Right lobe of liver (tissue), 6 donors: ENCODE results near the gene IDI1. TPM values are rescaled to one million over a fixed set of nuclear protein-coding genes. Genes with fewer than 3 reads are reported as not detected.
A peak's percentile ranks its signal among the peaks of the same experiment; 100 is the strongest.

Source experiments
- ATAC-seq, 4 donors: fragments of 200-7000 bp; cut with Tn5 transposase; one replicate each; pipeline ENCODE4 v1.9.1; 2020; ENCODE audit warnings: mild to moderate bottlenecking in 4 of 4, moderate library complexity in 4 of 4
- DNase-seq, 3 donors: peaks; one replicate each; pipeline ENCODE4 v3.0.0-alpha.2; 2020
- H3K27ac ChIP-seq, 3 donors: fragments of 200-600 bp; one replicate each; pipeline ENCODE4 v1.8.0; 2022
- H3K27me3 ChIP-seq, 2 donors: fragments of 200-600 bp; one replicate each; pipeline ENCODE4 v1.8.0; 2022
- H3K36me3 ChIP-seq, 4 donors: fragments of 200-600 bp; sonication (generic) in 1 of 4; one replicate each; pipeline versions ENCODE4 v1.5.1 to v1.8.0; 2017 to 2022; ENCODE audit warnings: control low read depth in 1 of 4
- H3K4me1 ChIP-seq, 4 donors: fragments of 200-600 bp; sonication (generic) in 1 of 4; one replicate each; pipeline versions ENCODE4 v1.5.1 to v1.8.0; 2017 to 2022; ENCODE audit warnings: control low read depth in 1 of 4
- H3K4me3 ChIP-seq, 3 donors: fragments of 200-600 bp; one replicate each; pipeline ENCODE4 v1.8.0; 2022
- H3K9me3 ChIP-seq, 4 donors: fragments of 200-600 bp; sonication (generic) in 1 of 4; one replicate each; pipeline versions ENCODE4 v1.5.1 to v1.8.0; 2017 to 2022; ENCODE audit warnings: control low read depth in 1 of 4
- POLR2A ChIP-seq: fragments of 450-650 bp; IDR thresholded peaks from one replicate; pipeline ENCODE4 v1.6.1; 2017; ENCODE audit warnings: antibody characterized with exemption, mild to moderate bottlenecking
- WGBS: methylation state at CpG from one replicate; pipeline ENCODE4 v1.1.6; 2018; ENCODE audit warnings: low coverage, low lambda C conversion rate; ENCODE audit not compliant: insufficient coverage; ENCODE audit errors: missing lambda C conversion rate; 5-methylcytosine and 5-hydroxymethylcytosine counted together
- intact Hi-C, 2 donors: fragments of 100-400 bp; cut with DNase I; formaldehyde crosslinking; loops; one replicate each; pipeline versions ENCODE4 v1.11.2 to v1.14.1; 2022
- total RNA-seq, 6 experiments: library from RNA; depleted of rRNA in 2 of 6; stranded (reverse); fragments of >200 nt in 2 of 6; fragmentation: NEBNext Ultra II Directional in 3 of 6; extraction: Animal tissue kit (Norgen Biotek cat#: 25700) in 3 of 6; gene quantifications; one replicate each; pipeline versions ENCODE4 v1.1.0 to v1.2.4, GENCODE V29; 2016 to 2023
- TF ChIP-seq, protein P1 (sequence below), 4 donors: fragments of 200-600 bp in 3 of 4; fragments of 450-650 bp in 1 of 4; IDR thresholded peaks; one replicate each; pipeline versions ENCODE4 v1.5.1 to v1.8.0; 2016 to 2022; ENCODE audit warnings: antibody characterized with exemption in 4 of 4, mild to moderate bottlenecking in 2 of 4
- donor health status: DM: no; HTN: yes; CAD: no.
- donor health status: DM: no; HTN: no; CAD: no.
- donor health status: DM: no; HTN: no; CAD: no.
- donor health status: DM: no; HTN: yes; CAD: no.
- donor health status: DM: no; HTN: yes; CAD: no.

The IDI1 gene
- total RNA-seq, 6 experiments from 2014 or later = 14.7 to 79.7 (median 28.4) TPM

DNA sequence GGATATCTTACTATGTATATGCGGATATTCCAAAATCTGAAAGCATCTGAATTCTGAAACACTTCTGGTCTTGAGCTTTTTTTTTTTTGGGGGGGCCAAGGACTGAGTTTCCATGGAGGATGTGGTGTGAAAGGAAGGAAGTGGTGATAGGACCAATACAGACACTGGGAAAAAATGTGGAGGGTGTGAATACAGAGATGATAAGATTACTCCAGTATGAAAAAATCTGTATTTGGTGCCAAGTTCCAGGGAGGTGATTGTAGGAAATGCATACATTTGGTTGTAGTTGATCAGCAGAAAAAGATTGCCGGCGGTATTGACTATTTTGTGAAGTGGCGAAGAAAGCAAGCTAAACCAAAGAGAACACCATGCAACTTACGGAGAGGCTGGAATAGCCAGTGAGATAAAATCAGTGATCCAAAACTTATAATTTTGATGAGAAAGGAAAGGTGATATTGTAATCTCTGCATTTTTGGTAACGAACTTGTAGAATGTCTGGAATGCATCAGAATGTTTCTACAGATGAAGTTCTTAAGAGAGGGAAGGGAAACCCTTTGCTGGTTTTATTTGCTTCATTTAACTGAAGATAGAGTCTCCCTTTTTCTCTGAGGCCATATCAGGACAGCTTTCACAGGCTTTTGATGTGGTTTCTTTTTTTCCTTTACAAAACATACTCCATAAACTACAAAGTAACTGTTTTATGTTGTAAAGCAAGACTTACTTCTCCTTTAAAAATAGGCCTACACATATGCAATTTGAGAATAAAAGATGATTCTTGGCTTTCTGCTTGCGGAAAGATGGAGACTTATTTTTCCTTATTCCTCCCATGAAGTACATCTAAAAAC, 13.2 kb upstream of the IDI1 start:
- no peak overlapping the region for H3K4me3 ChIP-seq
- TF ChIP-seq, protein P1, sequence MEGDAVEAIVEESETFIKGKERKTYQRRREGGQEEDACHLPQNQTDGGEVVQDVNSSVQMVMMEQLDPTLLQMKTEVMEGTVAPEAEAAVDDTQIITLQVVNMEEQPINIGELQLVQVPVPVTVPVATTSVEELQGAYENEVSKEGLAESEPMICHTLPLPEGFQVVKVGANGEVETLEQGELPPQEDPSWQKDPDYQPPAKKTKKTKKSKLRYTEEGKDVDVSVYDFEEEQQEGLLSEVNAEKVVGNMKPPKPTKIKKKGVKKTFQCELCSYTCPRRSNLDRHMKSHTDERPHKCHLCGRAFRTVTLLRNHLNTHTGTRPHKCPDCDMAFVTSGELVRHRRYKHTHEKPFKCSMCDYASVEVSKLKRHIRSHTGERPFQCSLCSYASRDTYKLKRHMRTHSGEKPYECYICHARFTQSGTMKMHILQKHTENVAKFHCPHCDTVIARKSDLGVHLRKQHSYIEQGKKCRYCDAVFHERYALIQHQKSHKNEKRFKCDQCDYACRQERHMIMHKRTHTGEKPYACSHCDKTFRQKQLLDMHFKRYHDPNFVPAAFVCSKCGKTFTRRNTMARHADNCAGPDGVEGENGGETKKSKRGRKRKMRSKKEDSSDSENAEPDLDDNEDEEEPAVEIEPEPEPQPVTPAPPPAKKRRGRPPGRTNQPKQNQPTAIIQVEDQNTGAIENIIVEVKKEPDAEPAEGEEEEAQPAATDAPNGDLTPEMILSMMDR (IDR thresholded peaks at IDR 0.05) = no peak
- no peak for TF ChIP-seq POLR2A
- peaks cover 0 to 4% (median 0%) of the 10 kb centered on the region in 4 donors for H3K36me3 ChIP-seq
- H3K27me3 ChIP-seq = no peaks in the 10 kb centered on the region
- DNase-seq (no peak), ATAC-seq (peak in 3 of 4 donors; percentile 23 to 47 (median 39))
- H3K4me1 ChIP-seq = peaks cover 0 to 10% (median 0%) of the 10 kb centered on the region in 4 donors
- intact Hi-C loops = no loop called here
- no peaks in the 10 kb centered on the region for H3K9me3 ChIP-seq
- WGBS = 77% methylated on average over 7 of the region's 7 CpGs
- no peak overlapping the region for H3K27ac ChIP-seq

DNA sequence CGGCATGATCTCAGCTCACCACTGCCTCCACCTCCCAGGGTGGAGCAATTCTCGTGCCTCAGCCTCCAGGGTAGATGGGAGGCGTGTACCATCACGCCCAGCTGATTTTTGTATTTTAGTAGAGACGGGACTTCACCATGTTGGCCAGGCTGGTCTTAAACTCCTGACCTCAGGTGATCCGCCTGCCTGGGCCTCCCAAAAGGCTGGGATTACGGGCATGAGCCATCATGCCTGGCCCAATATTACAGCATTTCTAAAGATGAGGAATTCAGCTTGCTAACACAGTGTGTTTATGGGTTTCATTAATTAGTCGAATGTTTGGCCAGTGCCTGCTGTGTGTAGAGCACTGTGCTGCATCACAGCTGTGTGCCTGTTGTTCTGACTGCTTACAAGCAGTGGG, 11.0 kb upstream of the IDI1 start:
- whole genome bisulfite sequencing = 94% methylated on average over 6 of the region's 8 CpGs
- H3K36me3 ChIP-seq = peaks cover 0 to 4% (median 0%) of the 10 kb centered on the region in 4 donors
- peaks cover 0 to 17% (median 5%) of the 10 kb centered on the region in 4 donors for H3K4me1 ChIP-seq
- intact Hi-C loops = no loop called here
- no peak for DNase-seq
- H3K4me3 ChIP-seq = no peak overlapping the region
- no peaks in the 10 kb centered on the region for H3K9me3 ChIP-seq
- no peaks in the 10 kb centered on the region for H3K27me3 ChIP-seq
- ATAC-seq = no peak
- H3K27ac ChIP-seq = no peak overlapping the region
- TF ChIP-seq POLR2A = no peak
- TF ChIP-seq, protein P1 (IDR thresholded peaks at IDR 0.05) = no peak

DNA sequence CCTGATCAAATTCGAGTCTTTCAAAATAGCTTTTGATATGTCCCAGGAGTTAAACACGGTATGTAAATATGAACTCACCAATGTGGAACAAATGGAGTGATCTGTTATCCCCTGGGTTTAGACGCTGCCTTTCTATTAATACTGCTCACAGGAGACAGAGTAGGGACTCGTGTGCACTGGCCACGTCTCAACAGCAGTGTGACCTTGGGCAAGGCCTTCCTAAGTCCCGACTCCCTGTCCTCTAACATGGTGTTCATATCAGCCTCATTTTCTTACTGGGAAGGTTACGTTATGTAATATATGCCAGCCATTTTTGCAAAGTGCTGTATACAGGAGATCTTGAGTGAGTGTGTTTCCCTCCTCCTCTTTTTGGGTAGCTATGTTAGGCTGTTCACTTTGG, 9.1 kb upstream of the IDI1 start:
- peak overlapping the region in 2 of 3 donors; percentile 84 to 96 for H3K4me3 ChIP-seq

DNA sequence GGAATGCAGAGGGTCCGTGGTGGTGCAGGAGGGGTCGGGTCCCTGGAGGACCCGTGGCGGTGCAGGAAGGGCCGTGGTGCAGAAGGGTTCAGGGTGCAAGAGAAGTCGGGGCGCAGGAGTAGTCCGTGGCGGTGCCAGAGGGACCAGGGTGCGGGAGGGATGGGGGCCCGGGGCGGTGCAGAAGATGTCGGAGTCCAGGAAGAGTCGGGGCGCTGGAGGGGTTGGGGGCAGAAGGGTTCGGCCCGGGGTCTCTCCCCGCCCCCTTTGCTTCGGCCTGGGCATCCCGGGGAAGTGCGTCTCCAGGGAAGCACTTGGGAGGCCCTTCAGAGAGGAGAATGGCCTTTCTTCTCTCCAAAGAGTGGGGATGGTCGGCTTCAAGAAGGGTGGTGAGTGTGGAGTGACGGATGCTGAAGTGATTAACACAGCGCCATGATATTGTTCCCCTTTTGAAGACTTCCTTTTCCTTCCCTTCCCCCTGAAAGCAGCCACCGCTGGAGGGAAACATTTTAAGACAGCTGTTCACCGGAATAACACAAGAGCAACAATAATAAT, 8.3 kb upstream of the IDI1 start:
- Histone ChIP-seq H3K27ac (peak overlapping the region in 2 of 3 donors; percentile 97 to 99), H3K4me1 (peaks cover 0 to 34% (median 10%) of the 10 kb centered on the region in 4 donors), H3K9me3 (no peaks in the 10 kb centered on the region), H3K36me3 (peaks cover 0 to 8% (median 0%) of the 10 kb centered on the region in 4 donors), H3K27me3 (no peaks in the 10 kb centered on the region), H3K4me3 (peak overlapping the region; percentile 62 to 96 (median 84))
- TF ChIP-seq, protein P1 (IDR thresholded peaks at IDR 0.05) = no peak
- no peak for TF ChIP-seq POLR2A
- DNase-seq (no peak), ATAC-seq (peak; percentile 12 to 24 (median 18))
- WGBS = 4% methylated on average over 21 of the region's 26 CpGs
- intact Hi-C loops = no loop called here

More for the DNA sequence above, 9.1 kb upstream of the IDI1 start:
- ATAC-seq = no peak
- Histone ChIP-seq H3K4me1 (peaks cover 0 to 34% (median 10%) of the 10 kb centered on the region in 4 donors), H3K27me3 (no peaks in the 10 kb centered on the region), H3K27ac (no peak overlapping the region), H3K36me3 (no peaks in the 10 kb centered on the region), H3K9me3 (no peaks in the 10 kb centered on the region)
- intact Hi-C loops = no loop called here
- 41% methylated on average over 7 of the region's 7 CpGs for WGBS
- TF ChIP-seq POLR2A = no peak
- TF ChIP-seq, protein P1 (IDR thresholded peaks at IDR 0.05) = no peak
- DNase-seq = no peak
